Measurements from ENCODE around the gene DFFB. TPM values are rescaled to one million over a fixed set of nuclear protein-coding genes. Genes with fewer than 3 reads are reported as not detected.

DFFB gene
- total and polyA plus RNA-seq, 5 experiments from 2014 or later: 8.5 to 21.1 (median 12.5) TPM

DNA sequence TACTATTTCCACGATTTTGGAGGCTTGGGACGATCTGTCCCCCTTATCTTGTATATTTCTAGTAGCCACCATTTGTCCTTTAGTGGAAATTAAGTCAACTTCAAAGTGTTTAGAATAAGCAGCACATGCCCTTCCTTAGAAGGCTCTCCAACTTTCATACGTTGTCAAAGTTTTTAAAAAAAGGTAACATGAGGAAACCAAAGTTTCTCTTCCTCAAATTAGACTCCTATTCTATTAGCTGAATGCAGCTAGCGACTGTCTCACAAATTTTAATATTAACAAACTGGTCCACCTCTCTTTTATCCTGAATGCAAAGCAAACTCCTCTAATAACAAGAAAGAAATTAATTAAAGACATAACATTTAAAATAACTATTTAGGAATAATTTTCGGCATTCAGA, 35.9 kb downstream of the DFFB start:
- H3K36me3 Mint-ChIP-seq: peaks cover 10 to 49% (median 22%) of the 10 kb centered on the region in 3 donors
- peak overlapping the region in 2 of 10 donors; percentile 19 to 75 for H3K27ac Mint-ChIP-seq
- H3K4me1 Mint-ChIP-seq: peaks cover 12 to 47% (median 31%) of the 10 kb centered on the region in 4 donors

DNA sequence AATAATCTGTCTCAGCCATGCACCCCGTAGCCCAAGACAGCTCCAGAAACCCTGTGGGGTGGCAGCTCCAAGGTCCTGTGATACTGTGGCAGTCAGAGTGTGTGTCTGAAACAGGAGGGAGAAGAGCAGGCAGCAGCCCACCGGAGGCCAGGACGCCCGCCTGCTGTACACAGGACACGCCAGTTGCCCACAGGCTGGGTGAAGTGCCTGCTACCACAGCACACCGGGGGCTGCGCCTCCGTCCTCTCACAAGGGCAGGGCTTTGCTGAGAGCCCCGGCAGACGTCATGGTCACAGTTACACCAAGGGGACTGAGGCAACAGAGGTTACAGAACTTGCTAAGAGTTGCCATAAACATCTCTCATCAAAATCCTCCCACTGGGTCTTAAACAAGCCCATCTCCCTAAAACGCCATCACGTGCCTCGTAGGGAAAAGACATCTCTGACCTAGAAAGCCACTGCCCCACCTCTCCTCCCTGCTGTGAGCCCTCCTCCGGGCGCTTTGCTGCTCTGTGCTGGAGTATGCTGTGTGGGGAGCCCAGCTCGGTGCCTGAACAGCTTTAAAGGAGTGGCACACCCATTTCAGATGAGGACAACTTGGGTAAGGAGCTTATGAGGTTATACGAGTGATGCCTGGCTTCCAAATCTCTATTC, 37.5 kb downstream of the DFFB start:
- POLR2A ChIA-PET: no interaction called here
- ATAC-seq (no peak), DNase-seq (no peak)
- H3K27me3 Mint-ChIP-seq: no peaks in the 10 kb centered on the region
- peaks cover 10 to 35% (median 20%) of the 10 kb centered on the region in 3 donors for H3K36me3 Mint-ChIP-seq
- no peak overlapping the region for H3K27ac Mint-ChIP-seq
- H3K9me3 Mint-ChIP-seq: peaks cover 0 to 18% (median 10%) of the 10 kb centered on the region in 9 donors
- no peak overlapping the region for H3K4me3 Mint-ChIP-seq
- H3K4me1 Mint-ChIP-seq: peaks cover 13 to 58% (median 39%) of the 10 kb centered on the region in 4 donors

More for the DNA sequence above, 35.9 kb downstream of the DFFB start:
- H3K9me3 Mint-ChIP-seq: peaks cover 0 to 11% (median 7%) of the 10 kb centered on the region in 9 donors
- DNase-seq (no peak), ATAC-seq (no peak)
- POLR2A ChIA-PET: no interaction called here
- no peak overlapping the region for H3K4me3 Mint-ChIP-seq
- H3K27me3 Mint-ChIP-seq: no peaks in the 10 kb centered on the region

DNA sequence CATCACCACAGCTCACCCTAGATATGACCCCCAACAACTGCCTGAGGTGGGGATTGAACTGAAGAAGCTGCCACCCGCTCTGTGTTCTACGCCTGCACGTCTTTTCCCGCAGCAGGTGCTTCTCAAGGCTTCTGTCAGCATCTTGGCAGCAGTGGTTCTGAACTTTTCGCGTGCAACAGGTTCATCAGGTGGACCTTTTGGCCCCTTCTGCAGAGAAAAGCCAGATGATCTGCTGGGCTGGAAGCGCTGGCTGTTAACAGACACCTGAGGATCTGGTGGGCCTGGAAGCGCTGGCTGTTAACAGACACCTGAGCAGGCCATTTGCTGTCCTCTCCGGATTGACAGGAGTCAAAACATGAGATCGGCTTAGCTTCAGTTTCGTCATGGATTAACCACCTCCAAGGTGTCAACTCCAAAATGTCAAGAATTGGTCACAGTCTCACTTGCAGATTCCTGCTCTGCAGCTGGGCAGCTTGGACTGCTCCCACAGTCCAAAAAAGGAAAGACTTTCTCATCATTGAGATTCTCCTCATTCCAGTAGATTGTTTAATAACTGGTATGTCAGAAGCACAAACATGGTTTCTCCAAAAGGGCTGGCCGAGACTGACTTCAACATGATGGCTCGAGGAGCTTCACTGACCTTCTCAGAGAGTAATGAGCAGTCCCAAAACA, 38.1 kb downstream of the DFFB start:
- peaks cover 15 to 58% (median 39%) of the 10 kb centered on the region in 4 donors for H3K4me1 Mint-ChIP-seq
- H3K9me3 Mint-ChIP-seq: peaks cover 0 to 18% (median 10%) of the 10 kb centered on the region in 9 donors
- H3K4me3 Mint-ChIP-seq: no peak overlapping the region
- H3K27me3 Mint-ChIP-seq: no peaks in the 10 kb centered on the region
- no peak overlapping the region for H3K27ac Mint-ChIP-seq
- no peak for ATAC-seq
- POLR2A ChIA-PET: no interaction called here
- peaks cover 5 to 28% (median 16%) of the 10 kb centered on the region in 3 donors for H3K36me3 Mint-ChIP-seq
- no peak for DNase-seq

DNA sequence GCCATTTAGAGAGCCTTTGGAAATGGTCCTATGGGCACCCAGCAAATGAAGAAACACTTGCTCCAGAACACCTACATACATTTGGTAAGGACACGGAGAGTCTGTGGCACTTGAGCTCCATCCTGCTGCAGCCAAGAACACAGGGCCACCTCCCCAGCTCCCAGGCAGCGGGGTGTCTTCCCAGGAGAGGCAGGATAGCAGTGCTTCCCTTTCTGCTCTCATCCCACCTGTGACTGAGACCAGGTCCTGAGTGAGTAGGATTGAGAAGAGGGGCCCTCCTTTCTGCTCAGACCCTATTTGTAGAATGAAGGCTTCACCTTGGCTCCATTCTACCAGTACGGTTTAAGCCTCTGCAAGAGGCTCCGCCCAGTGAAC, 38.7 kb downstream of the DFFB start:
- Mint-ChIP-seq H3K27ac (peak overlapping the region in 1 of 10 donors; percentile 20), H3K9me3 (peaks cover 0 to 18% (median 10%) of the 10 kb centered on the region in 9 donors), H3K36me3 (peaks cover 5 to 23% (median 16%) of the 10 kb centered on the region in 3 donors), H3K4me1 (peaks cover 16 to 56% (median 38%) of the 10 kb centered on the region in 4 donors), H3K4me3 (no peak overlapping the region), H3K27me3 (no peaks in the 10 kb centered on the region)
- no peak for ATAC-seq
- DNase-seq: no peak
- POLR2A ChIA-PET: no interaction called here

DNA sequence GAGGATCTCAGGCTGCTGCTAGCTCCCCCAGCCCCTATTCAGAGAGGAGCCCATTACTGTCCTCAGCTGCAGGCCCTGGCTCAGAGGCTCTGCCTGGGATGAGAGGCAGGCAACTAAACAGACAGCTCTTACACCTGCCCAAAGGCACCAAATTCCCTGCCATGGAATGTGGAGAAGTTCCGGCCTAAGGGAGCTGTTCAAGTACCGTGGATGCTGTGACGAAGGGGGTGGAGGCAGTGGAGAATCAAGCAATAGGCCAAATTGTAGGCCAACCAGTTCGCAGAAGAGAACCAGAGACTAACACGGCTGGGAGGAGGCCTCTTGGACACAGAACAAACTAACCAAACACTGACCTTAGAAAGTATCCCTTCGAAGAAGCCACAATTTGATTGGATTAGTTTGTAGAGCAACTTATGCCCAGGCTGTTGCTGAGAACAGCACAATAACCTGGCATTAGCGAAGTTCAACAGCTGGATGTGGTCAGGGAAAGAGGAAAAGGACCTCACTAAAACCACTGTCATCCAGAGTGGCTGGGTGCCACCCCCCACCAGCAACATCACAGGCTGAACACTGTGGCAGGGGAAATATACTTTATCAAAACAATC, 39.2 kb downstream of the DFFB start:
- peaks cover 0 to 18% (median 10%) of the 10 kb centered on the region in 9 donors for H3K9me3 Mint-ChIP-seq
- H3K4me3 Mint-ChIP-seq: peak overlapping the region in 1 of 10 donors; percentile 49
- peak overlapping the region in 1 of 10 donors; percentile 20 for H3K27ac Mint-ChIP-seq
- no peak for ATAC-seq
- POLR2A ChIA-PET: no interaction called here
- DNase-seq: no peak
- H3K36me3 Mint-ChIP-seq: peaks cover 5 to 17% (median 16%) of the 10 kb centered on the region in 3 donors
- no peaks in the 10 kb centered on the region for H3K27me3 Mint-ChIP-seq
- H3K4me1 Mint-ChIP-seq: peaks cover 16 to 59% (median 41%) of the 10 kb centered on the region in 4 donors

DNA sequence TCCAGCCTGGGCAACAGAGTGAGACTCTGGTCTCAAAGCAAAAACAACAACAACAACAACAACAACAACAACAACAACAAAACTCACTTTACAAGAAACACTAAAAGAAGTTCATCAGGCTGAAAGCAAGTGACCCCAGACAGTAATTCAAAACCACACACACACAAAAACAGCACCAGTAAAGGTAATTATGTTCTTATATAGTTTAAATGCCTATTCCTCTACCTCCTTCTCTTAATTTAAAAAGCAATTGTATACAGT, 41.1 kb downstream of the DFFB start:
- DNase-seq (no peak), ATAC-seq (no peak)
- Mint-ChIP-seq H3K4me1 (peaks cover 23 to 72% (median 55%) of the 10 kb centered on the region in 4 donors), H3K27ac (peak overlapping the region in 6 of 10 donors; percentile 17 to 98 (median 67)), H3K36me3 (peaks cover 5 to 16% (median 13%) of the 10 kb centered on the region in 3 donors), H3K4me3 (peak overlapping the region; percentile 26 to 94 (median 88)), H3K27me3 (no peaks in the 10 kb centered on the region), H3K9me3 (peaks cover 0 to 18% (median 10%) of the 10 kb centered on the region in 9 donors)
- POLR2A ChIA-PET: interaction anchor here (6.0 kb wide), 1 partner anchor 41 kb away, joined by 62 read pairs; the partner anchor contains the start of genes CEP104 and DFFB

DNA sequence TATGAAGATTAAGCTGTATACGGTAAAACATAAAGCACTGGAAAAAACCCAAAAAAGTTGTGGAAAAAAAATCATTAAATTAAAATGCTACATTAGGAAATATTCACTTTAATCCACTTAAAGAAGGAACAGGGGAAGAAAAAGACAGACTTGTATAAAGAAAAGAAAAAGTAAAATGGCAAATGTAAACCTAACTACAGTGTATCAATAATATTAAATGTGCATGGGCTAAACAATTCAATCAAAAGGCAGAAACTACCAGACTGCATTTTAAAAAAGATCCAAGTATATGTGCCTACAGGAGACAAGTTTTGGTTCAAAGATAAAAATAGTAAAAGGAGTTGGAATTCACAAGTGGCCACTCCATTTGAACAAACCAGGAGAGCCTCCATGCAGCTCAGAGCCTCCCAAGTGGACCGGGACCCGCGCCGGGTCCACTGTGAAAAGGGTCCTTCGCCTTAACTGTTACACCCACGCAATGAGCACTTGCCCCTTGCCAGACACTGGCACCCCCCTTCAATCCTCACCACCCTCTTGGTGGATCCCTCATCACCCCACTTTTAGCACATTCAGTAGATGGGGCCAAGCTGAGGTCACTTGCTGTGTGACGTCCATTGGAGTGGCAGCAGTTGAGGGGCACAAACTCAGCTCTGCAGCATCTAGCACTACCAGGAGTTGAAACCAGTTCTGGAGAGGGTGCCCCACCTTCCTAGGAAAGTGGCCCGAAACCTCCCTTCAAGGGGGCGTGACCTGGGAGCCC, 41.9 kb downstream of the DFFB start:
- H3K4me3 Mint-ChIP-seq: peak overlapping the region; percentile 79 to 97 (median 92)
- peaks cover 25 to 77% (median 61%) of the 10 kb centered on the region in 4 donors for H3K4me1 Mint-ChIP-seq
- no peak for ATAC-seq
- H3K27me3 Mint-ChIP-seq: no peaks in the 10 kb centered on the region
- peaks cover 0 to 18% (median 10%) of the 10 kb centered on the region in 9 donors for H3K9me3 Mint-ChIP-seq
- POLR2A ChIA-PET: interaction anchor here (0.8 to 6.0 kb wide), 7 partner anchors 9 to 123 kb away, joined by 3 to 62 read pairs (median 4); partner anchors contain the start of genes CEP104, DFFB and LRRC47
- H3K27ac Mint-ChIP-seq: peak overlapping the region; percentile 81 to 98 (median 86)
- H3K36me3 Mint-ChIP-seq: peaks cover 5 to 16% (median 10%) of the 10 kb centered on the region in 3 donors
- DNase-seq: no peak

DNA sequence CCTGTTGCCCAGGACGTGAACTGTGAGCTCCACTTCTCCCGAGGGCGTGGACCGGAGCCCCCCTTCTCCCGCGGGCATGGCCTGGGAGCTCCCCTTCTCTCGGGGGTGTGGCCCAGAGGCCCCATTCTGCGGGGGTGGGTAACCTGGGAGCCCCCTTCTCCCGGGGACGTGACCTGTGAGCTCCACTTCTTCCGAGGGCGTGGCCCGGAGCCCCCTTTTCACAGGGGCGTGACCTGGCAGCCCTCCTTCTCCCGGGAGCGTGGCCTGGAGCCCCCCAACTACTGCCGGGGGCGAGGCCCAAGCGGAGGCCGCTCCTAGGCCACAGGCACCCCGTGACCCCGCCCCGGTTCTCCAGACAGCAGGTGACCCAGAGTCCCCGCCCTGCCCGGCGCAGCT, 42.5 kb downstream of the DFFB start:
- POLR2A ChIA-PET: interaction anchor here (0.8 to 6.0 kb wide), 7 partner anchors 10 to 124 kb away, joined by 3 to 62 read pairs (median 4); partner anchors contain the start of genes CEP104, DFFB and LRRC47
- DNase-seq (peak in 3 of 10 donors; percentile 23 to 70 (median 26)), ATAC-seq (no peak)

DNA sequence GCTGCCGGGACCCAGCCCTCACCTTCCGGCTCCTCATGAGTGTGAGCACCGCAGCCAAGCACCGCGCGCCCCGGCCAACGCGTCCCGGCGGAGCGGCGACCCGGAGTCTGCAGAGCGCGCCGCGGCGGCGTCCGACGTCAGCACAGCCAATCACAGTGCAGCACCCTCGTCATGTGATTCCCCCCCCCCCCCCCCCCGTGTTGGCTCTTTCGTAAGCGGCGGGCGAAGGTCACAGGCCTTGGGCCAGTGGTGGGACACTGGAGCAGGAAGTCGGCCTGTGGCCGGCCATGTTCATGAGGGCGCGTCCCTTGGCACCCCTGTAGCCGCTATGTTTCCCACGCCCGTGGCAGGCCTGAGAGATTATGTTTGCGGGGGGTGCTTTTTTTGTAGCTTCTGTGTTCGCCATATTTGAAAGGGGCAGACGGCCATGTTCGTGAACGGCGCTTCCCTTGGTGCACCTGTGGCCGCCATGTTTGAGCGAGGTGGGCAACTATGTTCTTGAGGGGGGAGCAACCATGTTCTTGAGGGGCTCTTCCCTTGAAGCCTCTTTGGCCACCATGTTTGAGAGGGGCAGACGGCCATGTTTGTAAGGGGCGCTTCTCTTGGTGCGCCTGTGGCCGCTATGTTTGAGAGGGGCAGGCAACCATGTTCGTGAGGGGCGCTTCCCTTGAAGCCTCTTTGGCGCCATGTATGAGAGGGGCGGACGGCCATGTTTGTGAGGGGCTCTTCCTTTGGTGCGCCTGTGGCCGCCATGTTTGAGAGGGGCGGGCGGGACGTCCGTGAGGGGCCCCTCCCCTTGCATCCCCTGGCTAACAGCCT, 43.1 kb downstream of the DFFB start, which contains the start of gene C1orf174:
Gene C1orf174, minus strand, starts transcription at position 123 of the 819 bp plus-strand sequence. Its CDS starts 86 bp downstream, at position 37.
- peaks cover 5 to 16% (median 7%) of the 10 kb centered on the region in 3 donors for H3K36me3 Mint-ChIP-seq
- no peaks in the 10 kb centered on the region for H3K27me3 Mint-ChIP-seq
- DNase-seq: peak; percentile 85 to 99 (median 97)
- POLR2A ChIA-PET: interaction anchor here (0.8 to 6.0 kb wide), 7 partner anchors 10 to 124 kb away, joined by 3 to 62 read pairs (median 4); partner anchors contain the start of genes CEP104, DFFB and LRRC47
- peak within 1 kb of the TSS; percentile 91 to 99 (median 98) for H3K27ac Mint-ChIP-seq
- peak; percentile 85 to 87 for ATAC-seq
- peak within 1 kb of the TSS; percentile 86 to 97 (median 94) for H3K4me3 Mint-ChIP-seq
- H3K9me3 Mint-ChIP-seq: peaks cover 0 to 18% (median 10%) of the 10 kb centered on the region in 9 donors
- H3K4me1 Mint-ChIP-seq: peaks cover 25 to 80% (median 60%) of the 10 kb centered on the region in 4 donors

More for the DNA sequence above, 42.5 kb downstream of the DFFB start:
- H3K4me1 Mint-ChIP-seq: peaks cover 25 to 81% (median 61%) of the 10 kb centered on the region in 4 donors
- H3K36me3 Mint-ChIP-seq: peaks cover 5 to 16% (median 10%) of the 10 kb centered on the region in 3 donors
- peak overlapping the region in 9 of 10 donors; percentile 91 to 99 (median 98) for H3K27ac Mint-ChIP-seq
- no peaks in the 10 kb centered on the region for H3K27me3 Mint-ChIP-seq
- peaks cover 0 to 18% (median 10%) of the 10 kb centered on the region in 9 donors for H3K9me3 Mint-ChIP-seq
- H3K4me3 Mint-ChIP-seq: peak overlapping the region; percentile 86 to 97 (median 94)

DNA sequence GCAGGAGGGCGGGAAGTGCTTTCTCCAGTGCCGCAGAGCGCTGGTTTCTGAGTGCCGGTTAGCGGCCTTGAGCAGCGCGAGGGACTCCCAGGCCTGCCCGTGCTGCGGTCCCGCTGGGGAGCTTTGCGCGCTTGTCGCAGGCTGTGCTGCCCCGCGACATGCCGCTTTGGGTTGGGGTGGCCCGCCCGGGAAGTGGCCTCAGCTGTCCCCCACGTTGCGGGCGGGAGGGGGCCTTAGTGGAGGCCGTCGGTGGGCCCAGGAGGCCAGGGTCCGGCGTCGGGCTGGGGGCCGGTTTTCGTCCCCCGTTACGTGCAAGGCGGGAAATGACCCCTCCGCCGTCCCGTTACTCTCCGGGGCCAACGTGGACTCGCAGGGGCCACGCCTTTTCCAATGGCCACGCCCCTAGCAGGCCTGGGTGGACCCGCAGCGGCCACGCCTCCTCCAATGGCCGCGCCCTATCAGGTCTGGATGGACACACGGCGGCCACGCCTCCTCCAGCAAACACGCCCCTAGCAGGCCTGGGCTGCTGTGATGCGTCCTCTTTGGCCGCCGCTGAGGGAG, 43.8 kb downstream of the DFFB start:
- peak overlapping the region; percentile 86 to 97 (median 94) for H3K4me3 Mint-ChIP-seq
- no peak for ATAC-seq
- POLR2A ChIA-PET: interaction anchor here (2.0 to 6.0 kb wide), 2 partner anchors 44 to 104 kb away, joined by 15 to 62 read pairs; partner anchors contain the start of genes CEP104, DFFB and LRRC47
- peaks cover 25 to 79% (median 55%) of the 10 kb centered on the region in 4 donors for H3K4me1 Mint-ChIP-seq
- H3K9me3 Mint-ChIP-seq: peaks cover 0 to 18% (median 10%) of the 10 kb centered on the region in 9 donors
- H3K36me3 Mint-ChIP-seq: peaks cover 4 to 18% (median 5%) of the 10 kb centered on the region in 3 donors
- no peaks in the 10 kb centered on the region for H3K27me3 Mint-ChIP-seq
- peak; percentile 51 to 81 (median 60) for DNase-seq
- peak overlapping the region; percentile 91 to 99 (median 98) for H3K27ac Mint-ChIP-seq
